ENCODE measurements around the gene CCT6B.

CCT6B gene

GRCh38 chr17:34883106-34884000 is 77.9 kb downstream of the CCT6B start:
- CTCF ChIA-PET, result no interaction called here
- POLR2A ChIA-PET, result no interaction called here
- TF ChIP-seq ELF4 (IDR thresholded peaks at IDR 0.05), result no peak
- TF ChIP-seq HDGF (IDR thresholded peaks at IDR 0.05; ENCODE audit: borderline replicate concordance), result no peak
- no peak for TF ChIP-seq CTBP1 (IDR thresholded peaks at IDR 0.05; ENCODE audit: borderline replicate concordance)
- TF ChIP-seq ZNF384 (IDR thresholded peaks at IDR 0.05), result no peak
- TF ChIP-seq ARNT (IDR thresholded peaks at IDR 0.05), result no peak
- no peak for TF ChIP-seq FOXM1 (IDR thresholded peaks at IDR 0.05; ENCODE audit: borderline replicate concordance)
- no peak for TF ChIP-seq PKNOX1 (IDR thresholded peaks at IDR 0.05)
- no peak for TF ChIP-seq FOXK2 (IDR thresholded peaks at IDR 0.05)
- no peak for TF ChIP-seq SP1 (IDR thresholded peaks at IDR 0.05)
- DNase-seq (ENCODE audit: extremely low spot score), result no peak

- CTCF ChIA-PET, result interaction anchor here (1.3 kb wide), 1 partner anchor 13 kb away, joined by 3 read pairs; no protein-coding TSS in a partner anchor
These were observed 82.1 kb downstream of the CCT6B start for GRCh38 chr17:34879146-34879545.

More at GRCh38 chr17:34879146-34879545, 82.1 kb downstream of the CCT6B start:
- DNase-seq (ENCODE audit: extremely low spot score), result no peak
- POLR2A ChIA-PET, result no interaction called here
- TF ChIP-seq NFRKB (IDR thresholded peaks at IDR 0.05), result no peak
- no peak for TF ChIP-seq CTBP1 (IDR thresholded peaks at IDR 0.05; ENCODE audit: borderline replicate concordance)
- no peak for TF ChIP-seq BHLHE40 (IDR thresholded peaks at IDR 0.05; ENCODE audit: borderline replicate concordance)
- TF ChIP-seq HDGF (IDR thresholded peaks at IDR 0.05; ENCODE audit: borderline replicate concordance), result no peak
- TF ChIP-seq PKNOX1 (IDR thresholded peaks at IDR 0.05), result no peak
